Tibial nerve (tissue), 4 donors: ENCODE results near the gene ZMYND12.

Experiments used
- CTCF ChIP-seq, 5 experiments: fragments of 200-600 bp in 3 of 5; fragments of 450-650 bp in 2 of 5; sonication (generic) in 3 of 5; IDR thresholded peaks; one replicate each; pipeline ENCODE4 v1.5.1; 2016 to 2019; ENCODE audit warnings: antibody characterized with exemption in 5 of 5, mild to moderate bottlenecking in 3 of 5, moderate library complexity in 2 of 5
- EP300 ChIP-seq, 2 donors: sonication (generic); formaldehyde crosslinking; IDR thresholded peaks; one replicate each; pipeline ENCODE4 v1.6.1; 2017; ENCODE audit warnings: antibody characterized with exemption in 2 of 2, mild to moderate bottlenecking in 1 of 2
- POLR2A ChIP-seq, 2 donors: fragments of 450-650 bp; IDR thresholded peaks; one replicate each; pipeline ENCODE4 v1.6.1; 2017; ENCODE audit warnings: antibody characterized with exemption in 2 of 2, mild to moderate bottlenecking in 2 of 2, moderate library complexity in 2 of 2

- TF ChIP-seq CTCF (IDR thresholded peaks at IDR 0.05) (no peak), EP300 (IDR thresholded peaks at IDR 0.05) (no peak), POLR2A (IDR thresholded peaks at IDR 0.05) (no peak)
Observed at GRCh38 chr1:42466030-42466429, 10.2 kb upstream of the ZMYND12 start.
